ENCODE data around the gene MTCL1.

Gene MTCL1

DNA sequence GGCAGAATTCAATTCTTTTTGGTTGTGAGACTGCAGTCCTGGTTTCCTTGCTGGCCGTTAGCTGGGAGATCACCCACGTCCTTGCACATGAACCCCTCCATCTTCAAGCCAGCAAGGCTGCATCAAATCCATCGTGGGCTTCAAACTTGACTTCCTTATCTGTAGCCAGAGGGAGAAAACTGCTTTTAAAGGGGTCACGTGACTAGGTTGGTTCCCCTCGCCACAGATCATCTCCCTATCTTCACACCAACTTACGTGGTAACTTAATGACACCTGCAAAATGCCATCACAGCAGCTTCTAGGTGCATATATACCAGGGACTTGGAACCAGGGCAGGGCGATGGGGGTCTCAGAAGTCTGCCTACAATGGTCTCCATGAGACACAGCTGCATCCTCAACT, 169.5 kb downstream of the MTCL1 start:
- no peak for DNase-seq

DNA sequence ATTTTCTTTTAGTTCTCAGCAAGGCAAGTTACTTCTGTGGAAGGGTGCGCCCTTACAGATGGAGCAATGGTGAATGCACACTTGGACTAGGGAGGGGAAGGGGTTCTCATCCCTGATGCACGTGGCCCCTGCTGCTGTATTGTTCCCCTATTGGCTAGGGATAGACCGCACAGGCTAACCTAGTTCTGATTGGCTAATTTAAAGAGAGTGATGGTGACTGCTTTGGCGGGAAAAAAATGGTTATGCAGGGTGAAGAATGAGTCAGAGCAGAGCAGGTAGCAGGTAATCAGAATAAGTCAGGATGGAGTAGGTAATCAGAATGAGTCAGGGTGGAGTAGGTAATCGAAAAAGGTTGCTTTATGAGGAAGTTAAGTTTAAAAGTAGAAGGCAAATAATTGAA, 171.5 kb downstream of the MTCL1 start:
- no peak for DNase-seq

- no peak for DNase-seq
Measured at GRCh38 chr18:8881103-8881502, 175.7 kb downstream of the MTCL1 start.

All from CD4-positive, alpha-beta T cell treated with Interleukin-1 beta for 1 hour (primary cell).